NCI-H82 (cell line): ENCODE data around the gene FMNL3.

ENCODE experiments used
- DNase-seq: peaks from one replicate; lab custom pipeline; 2025; lab: John Stamatoyannopoulos, UW

Gene FMNL3

GRCh38 chr12:49649892-49650291 is 57.3 kb downstream of the FMNL3 start:
- DNase-seq: no peak

DNA sequence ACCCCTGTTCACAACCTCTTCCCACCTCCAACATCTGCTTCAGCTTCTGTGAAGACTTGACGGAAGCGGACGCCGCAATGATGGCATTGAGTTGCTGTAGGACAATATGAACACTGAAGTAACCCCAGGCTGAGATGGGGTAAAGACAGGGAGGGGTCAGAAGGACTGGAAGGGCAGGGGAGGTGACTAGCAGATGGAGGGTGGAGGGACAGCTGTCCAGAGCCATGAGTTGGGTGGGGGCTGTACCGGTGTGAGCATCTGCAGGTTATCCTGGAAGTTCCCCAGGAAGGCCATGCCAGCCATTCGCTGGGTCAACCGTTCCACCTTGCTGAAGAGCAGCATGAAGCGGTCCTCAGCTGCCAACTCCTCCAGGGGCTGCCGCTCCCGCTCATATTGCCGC is 57.8 kb downstream of the FMNL3 start:
- no peak for DNase-seq

- DNase-seq: no peak
Measured at GRCh38 chr12:49648712-49649003, 58.5 kb downstream of the FMNL3 start.

- DNase-seq: no peak
Measured at GRCh38 chr12:49647827-49648711, 59.1 kb downstream of the FMNL3 start.

GRCh38 chr12:49646871-49647654 is 60.1 kb downstream of the FMNL3 start:
- no peak for DNase-seq

- no peak for DNase-seq
Measured at GRCh38 chr12:49646331-49646830, 60.8 kb downstream of the FMNL3 start.

- DNase-seq: no peak
Measured at GRCh38 chr12:49645146-49646039, 61.8 kb downstream of the FMNL3 start.

DNA sequence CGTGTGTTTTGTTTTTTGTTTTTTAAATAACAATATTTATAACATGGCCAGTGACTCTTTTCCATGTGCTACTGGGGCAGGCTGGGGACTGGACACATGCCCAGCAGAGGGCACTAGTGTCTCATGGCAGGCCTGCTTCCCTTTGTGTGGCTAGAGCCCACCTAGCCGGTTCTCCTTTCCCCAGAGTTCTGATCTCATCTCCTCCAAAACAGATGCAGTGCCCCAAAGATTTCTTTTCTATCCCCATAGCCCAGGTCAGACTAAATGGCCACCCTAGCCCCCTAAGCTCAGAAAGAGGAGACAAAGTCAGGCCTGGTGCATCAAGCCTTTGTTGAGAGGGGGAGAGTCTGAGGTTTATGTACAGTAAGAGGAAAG is 62.6 kb downstream of the FMNL3 start:
- peak; percentile 88 for DNase-seq

- DNase-seq: no peak
Measured at GRCh38 chr12:49643961-49644619, 63.1 kb downstream of the FMNL3 start.

DNA sequence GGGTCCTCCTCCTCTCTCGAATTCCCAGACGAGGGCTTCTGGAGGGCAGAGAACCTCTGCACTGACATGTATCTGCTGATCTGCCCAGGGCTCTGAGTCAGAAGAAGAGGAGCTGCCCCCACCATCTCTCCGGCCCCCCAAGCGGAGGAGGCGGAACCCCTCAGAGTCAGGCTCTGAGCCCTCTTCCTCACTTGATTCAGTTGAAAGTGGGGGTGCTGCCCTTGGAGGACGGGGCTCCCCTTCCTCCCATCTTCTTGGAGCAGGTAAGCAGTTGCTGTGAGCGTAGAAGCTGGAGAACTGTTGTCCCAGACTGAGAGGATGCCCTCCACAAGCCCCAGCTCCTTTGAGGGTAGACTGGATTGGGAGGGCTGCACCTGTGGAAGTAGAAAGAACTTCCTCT is 64.1 kb downstream of the FMNL3 start:
- DNase-seq: no peak

GRCh38 chr12:49642370-49642802 is 64.8 kb downstream of the FMNL3 start:
- no peak for DNase-seq

- no peak for DNase-seq
Measured at GRCh38 chr12:49641748-49642369, 65.3 kb downstream of the FMNL3 start.

GRCh38 chr12:49636979-49637755 is 70.0 kb downstream of the FMNL3 start:
- peak; percentile 85 for DNase-seq

- no peak for DNase-seq
Measured at GRCh38 chr12:49636574-49636973, 70.6 kb downstream of the FMNL3 start.

DNA sequence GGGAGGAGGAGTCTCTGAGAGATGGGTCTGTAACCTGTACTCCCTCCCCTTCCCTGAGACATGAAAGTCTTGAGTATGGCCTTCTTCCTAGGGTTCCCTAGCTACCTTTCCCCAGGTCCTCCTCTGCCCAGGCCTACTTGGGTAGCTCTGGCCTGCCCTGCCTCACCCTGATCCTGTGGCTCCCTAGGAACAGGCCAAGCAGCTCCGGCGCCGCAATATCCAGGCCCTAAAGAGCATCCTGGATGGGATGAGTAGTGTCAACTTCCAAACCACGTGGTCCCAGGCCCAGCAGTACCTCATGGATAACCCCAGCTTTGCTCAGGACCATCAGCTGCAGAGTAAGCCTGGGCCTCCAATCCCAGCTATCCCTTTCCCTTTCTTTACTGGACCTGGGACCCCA is 71.5 kb downstream of the FMNL3 start:
- no peak for DNase-seq

- no peak for DNase-seq
Measured at GRCh38 chr12:49635036-49635435, 72.2 kb downstream of the FMNL3 start.

DNA sequence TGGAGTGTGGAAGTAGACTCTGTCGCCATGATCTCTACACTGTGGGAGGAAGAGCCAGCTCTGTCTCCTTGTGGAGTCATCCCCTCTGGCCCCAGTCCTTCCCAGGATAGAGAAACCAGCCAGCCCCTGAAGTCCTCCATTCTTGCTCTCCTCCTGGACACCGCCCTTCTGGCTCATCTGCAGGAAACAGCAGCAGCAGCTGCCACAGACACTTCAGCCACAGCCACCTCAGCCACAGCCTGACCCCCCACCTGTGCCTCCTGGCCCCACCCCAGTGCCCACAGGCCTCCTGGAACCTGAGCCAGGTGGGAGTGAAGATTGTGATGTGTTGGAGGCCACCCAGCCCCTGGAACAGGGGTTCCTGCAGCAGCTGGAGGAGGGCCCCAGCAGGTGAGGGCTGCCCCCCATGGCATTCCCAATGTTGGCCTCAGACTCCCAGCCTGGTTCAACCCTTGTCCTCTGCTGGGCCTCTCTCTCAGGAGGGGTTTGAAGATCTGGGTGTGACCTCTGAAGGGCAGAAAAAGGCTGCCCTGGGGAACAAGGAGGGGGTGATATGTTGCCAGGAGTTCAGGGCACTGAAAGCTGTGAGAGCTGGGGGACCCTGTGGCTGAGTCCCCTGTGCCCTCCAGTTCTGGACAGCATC is 73.4 kb downstream of the FMNL3 start:
- no peak for DNase-seq

- DNase-seq: no peak
Measured at GRCh38 chr12:49632986-49633702, 74.1 kb downstream of the FMNL3 start.

DNA sequence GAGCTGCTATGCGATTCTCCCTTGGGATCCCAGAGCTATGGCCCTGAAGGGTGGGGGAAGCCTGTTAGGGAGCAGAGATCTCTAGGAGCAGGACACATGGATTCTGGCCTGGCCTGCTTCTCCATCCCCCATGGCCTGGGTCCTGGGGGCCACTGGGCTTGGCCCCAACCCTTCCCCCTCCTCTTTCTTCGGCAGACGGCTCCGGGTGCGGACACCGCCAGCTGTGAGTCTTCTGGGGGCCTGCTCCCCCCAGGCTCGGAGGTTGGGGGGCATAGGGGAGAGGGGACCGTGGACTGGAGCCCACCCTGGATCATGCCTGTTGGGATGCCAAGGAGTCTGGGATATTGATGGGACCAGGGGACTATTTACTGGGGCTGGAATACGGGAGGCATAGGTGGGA is 74.8 kb downstream of the FMNL3 start:
- DNase-seq: no peak
